ENCODE measurements around the gene DHCR24.

The DHCR24 gene

GRCh38 chr1:54884768-54885167 lies 2.2 kb downstream of the DHCR24 start:
- Histone ChIP-seq H4K20me1 (ENCODE audit: insufficient read depth, low read length) (peaks cover 1% of the 10 kb centered on the region; the same call in 1 of the 2 replicates), H3K27me3 (ENCODE audit: insufficient read depth, low read length) (no peaks in the 10 kb centered on the region), H3K4me1 (ENCODE audit: insufficient read depth, low read length, severe bottlenecking) (peaks cover 36% of the 10 kb centered on the region), H3K27ac (ENCODE audit: low read depth, low read length, poor library complexity, severe bottlenecking) (peak overlapping the region; percentile 41), H3K79me2 (ENCODE audit: insufficient read depth, low read length) (peaks cover 70% of the 10 kb centered on the region), H3K36me3 (ENCODE audit: insufficient read depth, low read length) (peaks cover 59% of the 10 kb centered on the region), H3K9me2 (ENCODE audit: low read depth, low read length) (no peaks in the 10 kb centered on the region), H3K9me3 (ENCODE audit: low read length) (no peaks in the 10 kb centered on the region), H3F3A (ENCODE audit: insufficient read depth, low read length) (no peaks in the 10 kb centered on the region), H3K9ac (ENCODE audit: low read length) (peak overlapping the region; percentile 79; the same call in 1 of the 2 replicates), H3K4me2 (ENCODE audit: low read length) (peak overlapping the region; percentile 90), H2AFZ (ENCODE audit: low read length) (no peak overlapping the region), H3K4me3 (ENCODE audit: low read depth, low read length, poor library complexity, severe bottlenecking) (peak overlapping the region; percentile 77)
- no peak for TF ChIP-seq EZH2 (IDR thresholded peaks at IDR 0.05; ENCODE audit: borderline replicate concordance, low read length)
- TF ChIP-seq, protein P1, sequence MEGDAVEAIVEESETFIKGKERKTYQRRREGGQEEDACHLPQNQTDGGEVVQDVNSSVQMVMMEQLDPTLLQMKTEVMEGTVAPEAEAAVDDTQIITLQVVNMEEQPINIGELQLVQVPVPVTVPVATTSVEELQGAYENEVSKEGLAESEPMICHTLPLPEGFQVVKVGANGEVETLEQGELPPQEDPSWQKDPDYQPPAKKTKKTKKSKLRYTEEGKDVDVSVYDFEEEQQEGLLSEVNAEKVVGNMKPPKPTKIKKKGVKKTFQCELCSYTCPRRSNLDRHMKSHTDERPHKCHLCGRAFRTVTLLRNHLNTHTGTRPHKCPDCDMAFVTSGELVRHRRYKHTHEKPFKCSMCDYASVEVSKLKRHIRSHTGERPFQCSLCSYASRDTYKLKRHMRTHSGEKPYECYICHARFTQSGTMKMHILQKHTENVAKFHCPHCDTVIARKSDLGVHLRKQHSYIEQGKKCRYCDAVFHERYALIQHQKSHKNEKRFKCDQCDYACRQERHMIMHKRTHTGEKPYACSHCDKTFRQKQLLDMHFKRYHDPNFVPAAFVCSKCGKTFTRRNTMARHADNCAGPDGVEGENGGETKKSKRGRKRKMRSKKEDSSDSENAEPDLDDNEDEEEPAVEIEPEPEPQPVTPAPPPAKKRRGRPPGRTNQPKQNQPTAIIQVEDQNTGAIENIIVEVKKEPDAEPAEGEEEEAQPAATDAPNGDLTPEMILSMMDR (IDR thresholded peaks at IDR 0.05; ENCODE audit: low read length): no peak

DNA sequence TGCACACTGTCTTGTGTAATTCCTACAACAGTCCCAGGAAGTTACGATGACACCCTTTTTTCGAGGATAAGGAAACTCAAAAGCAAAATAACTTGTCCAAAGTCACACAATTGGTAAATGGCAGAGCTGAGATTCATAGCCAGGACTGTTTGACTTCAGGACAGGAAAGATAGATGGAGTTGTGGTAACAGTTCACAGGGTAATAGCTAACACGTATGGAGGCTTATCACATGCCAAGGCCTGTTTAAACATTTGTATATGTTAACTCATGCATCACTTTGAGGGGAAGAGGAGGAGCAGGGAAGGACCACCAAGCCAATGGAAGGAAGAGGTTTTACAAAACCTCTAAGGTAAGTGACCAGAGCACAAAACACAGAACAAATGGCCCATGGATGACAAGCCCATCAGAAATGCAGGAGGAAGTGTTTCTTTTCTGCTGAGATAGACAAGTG lies 2.8 kb downstream of the DHCR24 start:
- H3K79me2 ChIP-seq (ENCODE audit: insufficient read depth, low read length): peaks cover 76% of the 10 kb centered on the region
- H3K9me2 ChIP-seq (ENCODE audit: low read depth, low read length): no peaks in the 10 kb centered on the region
- peaks cover 36% of the 10 kb centered on the region for H3K4me1 ChIP-seq (ENCODE audit: insufficient read depth, low read length, severe bottlenecking)
- peak overlapping the region; percentile 90 for H3K4me2 ChIP-seq (ENCODE audit: low read length)
- H3K36me3 ChIP-seq (ENCODE audit: insufficient read depth, low read length): peaks cover 65% of the 10 kb centered on the region
- H3K27ac ChIP-seq (ENCODE audit: low read depth, low read length, poor library complexity, severe bottlenecking): no peak overlapping the region
- H3K4me3 ChIP-seq (ENCODE audit: low read depth, low read length, poor library complexity, severe bottlenecking): peak overlapping the region; percentile 77
- TF ChIP-seq EZH2 (IDR thresholded peaks at IDR 0.05; ENCODE audit: borderline replicate concordance, low read length): no peak
- TF ChIP-seq, protein P1 (IDR thresholded peaks at IDR 0.05; ENCODE audit: low read length): no peak
- H3F3A ChIP-seq (ENCODE audit: insufficient read depth, low read length): no peaks in the 10 kb centered on the region
- H3K9me3 ChIP-seq (ENCODE audit: low read length): no peaks in the 10 kb centered on the region
- H3K9ac ChIP-seq (ENCODE audit: low read length): no peak overlapping the region; the same call in 1 of the 2 replicates
- no peak overlapping the region for H2AFZ ChIP-seq (ENCODE audit: low read length)
- no peaks in the 10 kb centered on the region for H3K27me3 ChIP-seq (ENCODE audit: insufficient read depth, low read length)
- peaks cover 2% of the 10 kb centered on the region; the same call in 1 of the 2 replicates for H4K20me1 ChIP-seq (ENCODE audit: insufficient read depth, low read length)

DNA sequence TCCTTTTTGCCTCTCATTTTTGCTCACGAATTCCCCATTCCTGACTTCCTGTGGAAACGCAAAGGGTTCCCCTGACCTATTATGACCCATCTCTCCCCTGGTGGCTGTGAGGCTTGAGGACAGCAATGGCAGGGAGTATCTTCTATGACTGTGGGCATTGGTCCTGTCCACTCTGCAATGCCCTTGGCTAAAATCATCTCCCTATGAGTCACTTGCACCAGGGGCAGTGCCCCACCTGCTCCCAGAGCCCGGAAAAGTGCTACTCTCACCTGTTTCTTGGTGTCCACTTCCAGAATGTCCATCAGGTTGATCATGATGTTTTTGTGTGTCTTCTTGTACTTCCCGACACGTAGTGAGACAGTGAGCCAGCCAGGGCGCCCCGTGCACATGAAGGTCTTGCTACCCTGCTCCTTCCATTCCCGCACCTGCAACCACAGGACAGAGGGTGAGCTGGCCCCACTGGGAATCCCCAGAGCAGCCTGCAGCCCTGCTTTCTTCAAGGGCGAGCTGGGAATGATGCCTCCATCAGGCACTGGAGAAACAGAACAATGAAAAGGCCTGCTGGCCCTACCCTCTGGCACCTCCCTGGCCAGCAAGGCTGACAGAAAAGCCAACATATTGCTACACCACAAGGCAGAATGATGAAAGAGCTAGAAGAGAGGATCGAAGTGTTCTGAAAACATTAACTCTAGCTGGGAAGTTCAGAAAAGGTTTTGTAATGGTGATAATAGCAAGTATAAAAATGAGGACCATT lies 3.5 kb downstream of the DHCR24 start:
- H3K27ac ChIP-seq (ENCODE audit: low read depth, low read length, poor library complexity, severe bottlenecking): no peak overlapping the region
- H3K4me2 ChIP-seq (ENCODE audit: low read length): peak overlapping the region; percentile 90; the same call in 1 of the 2 replicates
- no peaks in the 10 kb centered on the region for H3K27me3 ChIP-seq (ENCODE audit: insufficient read depth, low read length)
- peaks cover 36% of the 10 kb centered on the region for H3K4me1 ChIP-seq (ENCODE audit: insufficient read depth, low read length, severe bottlenecking)
- H3K9me3 ChIP-seq (ENCODE audit: low read length): no peaks in the 10 kb centered on the region
- no peak for TF ChIP-seq EZH2 (IDR thresholded peaks at IDR 0.05; ENCODE audit: borderline replicate concordance, low read length)
- TF ChIP-seq, protein P1 (IDR thresholded peaks at IDR 0.05; ENCODE audit: low read length): no peak
- peaks cover 80% of the 10 kb centered on the region for H3K79me2 ChIP-seq (ENCODE audit: insufficient read depth, low read length)
- peaks cover 2% of the 10 kb centered on the region; the same call in 1 of the 2 replicates for H4K20me1 ChIP-seq (ENCODE audit: insufficient read depth, low read length)
- H2AFZ ChIP-seq (ENCODE audit: low read length): no peak overlapping the region
- H3K36me3 ChIP-seq (ENCODE audit: insufficient read depth, low read length): peaks cover 71% of the 10 kb centered on the region
- no peaks in the 10 kb centered on the region for H3F3A ChIP-seq (ENCODE audit: insufficient read depth, low read length)
- H3K4me3 ChIP-seq (ENCODE audit: low read depth, low read length, poor library complexity, severe bottlenecking): no peak overlapping the region
- H3K9me2 ChIP-seq (ENCODE audit: low read depth, low read length): no peaks in the 10 kb centered on the region
- H3K9ac ChIP-seq (ENCODE audit: low read length): no peak overlapping the region
